Central memory CD8-positive, alpha-beta T cell (primary cell): ENCODE results near the gene MTHFD2L.

ENCODE experiments used
- ATAC-seq: fragments of 150-1000 bp; cut with Tn5 transposase; replicated peaks from 2 replicates; pipeline ENCODE4 v1.10.0; 2022; ENCODE audit warnings: mild to moderate bottlenecking, moderate FRiP score, moderate number of reproducible peaks; ENCODE audit not compliant: poor library complexity, severe bottlenecking; ENCODE audit errors: extremely low read depth
- DNase-seq, 2 donors: peaks; one replicate each; pipeline ENCODE4 v3.0.0; 2021; ENCODE audit warnings: low spot score in 2 of 2
- H3K27ac Mint-ChIP-seq: one replicate; pipeline ENCODE4 v1.8.0; 2022; ENCODE audit warnings: low read depth, mild to moderate bottlenecking, moderate library complexity, mixed read lengths
- H3K27me3 Mint-ChIP-seq: one replicate; pipeline ENCODE4 v1.8.0; 2022; ENCODE audit warnings: mixed read lengths
- H3K36me3 Mint-ChIP-seq: one replicate; pipeline ENCODE4 v1.8.0; 2022; ENCODE audit warnings: mild to moderate bottlenecking, moderate library complexity, mixed read lengths; ENCODE audit not compliant: insufficient read depth
- H3K4me1 Mint-ChIP-seq: one replicate; pipeline ENCODE4 v1.8.0; 2022; ENCODE audit warnings: mixed read lengths
- H3K4me3 Mint-ChIP-seq: one replicate; pipeline ENCODE4 v1.8.0; 2022; ENCODE audit warnings: mild to moderate bottlenecking, moderate library complexity, mixed read lengths
- H3K9me3 Mint-ChIP-seq: one replicate; pipeline ENCODE4 v1.8.0; 2022; ENCODE audit warnings: mixed read lengths

MTHFD2L gene

GRCh38 chr4:74157561-74158465 is at the start of gene MTHFD2L:
Gene MTHFD2L (plus strand): TSS chr4:74158118. CDS start chr4:74158139, 21 bp downstream.
- H3K36me3 Mint-ChIP-seq, result peaks cover 9% of the 10 kb centered on the region
- peak; percentile 90 for ATAC-seq
- H3K27ac Mint-ChIP-seq, result peak within 1 kb of the TSS; percentile 64
- peaks cover 19% of the 10 kb centered on the region for H3K27me3 Mint-ChIP-seq
- no peaks in the 10 kb centered on the region for H3K9me3 Mint-ChIP-seq
- peaks cover 19% of the 10 kb centered on the region for H3K4me1 Mint-ChIP-seq
- peak; percentile 63 for DNase-seq
- peak within 1 kb of the TSS; percentile 86 for H3K4me3 Mint-ChIP-seq

GRCh38 chr4:74108457-74109115 is 49.3 kb upstream of the MTHFD2L start:
- Mint-ChIP-seq H3K9me3 (no peaks in the 10 kb centered on the region), H3K36me3 (no peaks in the 10 kb centered on the region), H3K4me3 (no peak overlapping the region), H3K4me1 (no peaks in the 10 kb centered on the region), H3K27ac (no peak overlapping the region), H3K27me3 (peaks cover 28% of the 10 kb centered on the region)
- ATAC-seq, result no peak
- no peak for DNase-seq

- H3K4me3 Mint-ChIP-seq, result no peak overlapping the region
- H3K27ac Mint-ChIP-seq, result no peak overlapping the region
- no peak for DNase-seq
- ATAC-seq, result no peak
- no peaks in the 10 kb centered on the region for H3K9me3 Mint-ChIP-seq
- no peaks in the 10 kb centered on the region for H3K4me1 Mint-ChIP-seq
- peaks cover 28% of the 10 kb centered on the region for H3K27me3 Mint-ChIP-seq
- no peaks in the 10 kb centered on the region for H3K36me3 Mint-ChIP-seq
These were observed 48.6 kb upstream of the MTHFD2L start for GRCh38 chr4:74109116-74109869.

- Mint-ChIP-seq H3K9me3 (no peaks in the 10 kb centered on the region), H3K4me3 (no peak overlapping the region), H3K4me1 (no peaks in the 10 kb centered on the region), H3K36me3 (no peaks in the 10 kb centered on the region), H3K27me3 (peaks cover 29% of the 10 kb centered on the region), H3K27ac (no peak overlapping the region)
- ATAC-seq (no peak), DNase-seq (no peak)
These were observed 47.9 kb upstream of the MTHFD2L start for GRCh38 chr4:74109870-74110605.

- no peak overlapping the region for H3K27ac Mint-ChIP-seq
- H3K4me3 Mint-ChIP-seq, result no peak overlapping the region
- H3K36me3 Mint-ChIP-seq, result no peaks in the 10 kb centered on the region
- DNase-seq (no peak), ATAC-seq (no peak)
- no peaks in the 10 kb centered on the region for H3K9me3 Mint-ChIP-seq
- H3K4me1 Mint-ChIP-seq, result no peaks in the 10 kb centered on the region
- peaks cover 32% of the 10 kb centered on the region for H3K27me3 Mint-ChIP-seq
These were observed 47.2 kb upstream of the MTHFD2L start for GRCh38 chr4:74110670-74111069.

- DNase-seq (no peak), ATAC-seq (no peak)
- Mint-ChIP-seq H3K36me3 (no peaks in the 10 kb centered on the region), H3K27me3 (peaks cover 29% of the 10 kb centered on the region), H3K4me3 (no peak overlapping the region), H3K9me3 (no peaks in the 10 kb centered on the region), H3K4me1 (no peaks in the 10 kb centered on the region), H3K27ac (no peak overlapping the region)
These were observed 46.5 kb upstream of the MTHFD2L start for GRCh38 chr4:74111306-74111975.

GRCh38 chr4:74111990-74112389 is 45.9 kb upstream of the MTHFD2L start:
- no peak for ATAC-seq
- Mint-ChIP-seq H3K4me3 (no peak overlapping the region), H3K27me3 (peaks cover 29% of the 10 kb centered on the region), H3K9me3 (no peaks in the 10 kb centered on the region), H3K36me3 (no peaks in the 10 kb centered on the region), H3K4me1 (no peaks in the 10 kb centered on the region), H3K27ac (no peak overlapping the region)
- no peak for DNase-seq

GRCh38 chr4:74112399-74113105 is 45.4 kb upstream of the MTHFD2L start:
- H3K36me3 Mint-ChIP-seq, result no peaks in the 10 kb centered on the region
- no peak overlapping the region for H3K4me3 Mint-ChIP-seq
- H3K27ac Mint-ChIP-seq, result no peak overlapping the region
- no peak for ATAC-seq
- no peaks in the 10 kb centered on the region for H3K4me1 Mint-ChIP-seq
- no peaks in the 10 kb centered on the region for H3K9me3 Mint-ChIP-seq
- H3K27me3 Mint-ChIP-seq, result peaks cover 29% of the 10 kb centered on the region
- no peak for DNase-seq

GRCh38 chr4:74114234-74114633 is 43.7 kb upstream of the MTHFD2L start:
- no peaks in the 10 kb centered on the region for H3K9me3 Mint-ChIP-seq
- peaks cover 29% of the 10 kb centered on the region for H3K27me3 Mint-ChIP-seq
- no peak overlapping the region for H3K4me3 Mint-ChIP-seq
- DNase-seq (no peak), ATAC-seq (no peak)
- no peaks in the 10 kb centered on the region for H3K4me1 Mint-ChIP-seq
- no peak overlapping the region for H3K27ac Mint-ChIP-seq
- H3K36me3 Mint-ChIP-seq, result no peaks in the 10 kb centered on the region

GRCh38 chr4:74117024-74117534 is 40.8 kb upstream of the MTHFD2L start:
- Mint-ChIP-seq H3K9me3 (no peaks in the 10 kb centered on the region), H3K4me1 (no peaks in the 10 kb centered on the region), H3K4me3 (no peak overlapping the region), H3K36me3 (no peaks in the 10 kb centered on the region), H3K27ac (no peak overlapping the region), H3K27me3 (peaks cover 28% of the 10 kb centered on the region)
- no peak for DNase-seq
- no peak for ATAC-seq

- Mint-ChIP-seq H3K9me3 (no peaks in the 10 kb centered on the region), H3K4me1 (no peaks in the 10 kb centered on the region), H3K4me3 (no peak overlapping the region), H3K27me3 (peaks cover 23% of the 10 kb centered on the region), H3K36me3 (no peaks in the 10 kb centered on the region), H3K27ac (no peak overlapping the region)
- ATAC-seq (no peak), DNase-seq (no peak)
These were observed 39.1 kb upstream of the MTHFD2L start for GRCh38 chr4:74118600-74119338.
